Neural progenitor cell (in vitro differentiated cells): Measurements from ENCODE around the gene PRPF31.

Source experiments
- EZH2 ChIP-seq: fragments of 200-600 bp; sonication (generic); IDR thresholded peaks from 2 replicates; pipeline ENCODE4 v1.6.1; 2017; ENCODE audit warnings: antibody characterized with exemption, mild to moderate bottlenecking, moderate library complexity
- EZH2phosphoT487 ChIP-seq: fragments of 200-600 bp; sonication (generic); IDR thresholded peaks from 2 replicates; pipeline ENCODE4 v1.6.1; 2017; ENCODE audit warnings: antibody characterized with exemption
- TF ChIP-seq, protein P1 (sequence below): fragments of 200-600 bp; sonication (generic); IDR thresholded peaks from 2 replicates; pipeline ENCODE4 v1.5.1; 2017; ENCODE audit warnings: antibody characterized with exemption, mild to moderate bottlenecking

DNA sequence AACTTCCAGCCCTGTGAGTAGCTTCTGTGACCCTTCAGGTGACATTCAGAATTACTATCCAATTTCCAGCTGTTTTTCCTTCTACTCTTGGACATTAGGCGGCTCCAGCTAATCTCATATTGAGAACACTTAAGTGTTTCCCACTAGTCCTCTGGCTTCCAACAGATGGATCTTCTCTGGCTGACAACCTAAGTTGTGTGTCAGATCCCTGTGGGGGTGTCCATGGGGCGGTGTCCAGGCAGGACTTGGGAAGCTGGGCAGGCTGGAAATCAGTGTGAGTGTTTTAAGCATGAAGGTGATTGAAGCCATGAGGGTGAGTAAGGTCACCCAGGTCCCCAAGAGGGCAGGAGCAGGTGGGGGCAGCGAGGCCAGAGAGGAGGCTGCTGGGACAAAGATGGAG lies 32.1 kb downstream of the PRPF31 start:
- TF ChIP-seq, protein P1, sequence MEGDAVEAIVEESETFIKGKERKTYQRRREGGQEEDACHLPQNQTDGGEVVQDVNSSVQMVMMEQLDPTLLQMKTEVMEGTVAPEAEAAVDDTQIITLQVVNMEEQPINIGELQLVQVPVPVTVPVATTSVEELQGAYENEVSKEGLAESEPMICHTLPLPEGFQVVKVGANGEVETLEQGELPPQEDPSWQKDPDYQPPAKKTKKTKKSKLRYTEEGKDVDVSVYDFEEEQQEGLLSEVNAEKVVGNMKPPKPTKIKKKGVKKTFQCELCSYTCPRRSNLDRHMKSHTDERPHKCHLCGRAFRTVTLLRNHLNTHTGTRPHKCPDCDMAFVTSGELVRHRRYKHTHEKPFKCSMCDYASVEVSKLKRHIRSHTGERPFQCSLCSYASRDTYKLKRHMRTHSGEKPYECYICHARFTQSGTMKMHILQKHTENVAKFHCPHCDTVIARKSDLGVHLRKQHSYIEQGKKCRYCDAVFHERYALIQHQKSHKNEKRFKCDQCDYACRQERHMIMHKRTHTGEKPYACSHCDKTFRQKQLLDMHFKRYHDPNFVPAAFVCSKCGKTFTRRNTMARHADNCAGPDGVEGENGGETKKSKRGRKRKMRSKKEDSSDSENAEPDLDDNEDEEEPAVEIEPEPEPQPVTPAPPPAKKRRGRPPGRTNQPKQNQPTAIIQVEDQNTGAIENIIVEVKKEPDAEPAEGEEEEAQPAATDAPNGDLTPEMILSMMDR, result no peak
- TF ChIP-seq EZH2 (no peak), EZH2phosphoT487 (no peak)
